HepG2 (cell line): ENCODE results near the gene ZNF217. TPM values are rescaled to one million over a fixed set of nuclear protein-coding genes. Genes with fewer than 3 reads are reported as not detected.

Source experiments
- ATAC-seq: fragments of 200-7000 bp; cut with Tn5 transposase; 3 replicates; pipeline ENCODE4 v1.9.1; 2020; ENCODE audit warnings: mild to moderate bottlenecking, moderate library complexity
- BruUV-seq: library from RNA; stranded (reverse); fragments of 400-500 nt; replicated peaks from 2 replicates; lab custom pipeline; 2021; lab: Mats Ljungman, UMichigan
- CTCF ChIA-PET: fragments of 300-600 bp; formaldehyde crosslinking; extraction: SDS; loops from one replicate; lab custom pipeline; 2021; ENCODE audit warnings: low total read pairs, inconsistent platforms, low intra/inter-chr PET ratio; lab: Yijun Ruan, JAX
- POLR2A ChIA-PET: fragments of 350-600 bp; sonication (Branson Sonifier 250); formaldehyde crosslinking; loops from one replicate; lab custom pipeline; 2020; ENCODE audit warnings: antibody characterized with exemption, inconsistent platforms; lab: Yijun Ruan, JAX
- DNase-seq: peaks from one replicate; pipeline ENCODE4 v3.0.0-alpha.2; 2015; ENCODE audit warnings: low spot score
- FAIRE-seq: peaks from 3 replicates; lab custom pipeline; 2011; peaks lifted over from hg19 to GRCh38; lab: Jason Lieb, UNC
- H2AFZ ChIP-seq: one replicate; pipeline ENCODE4 v1.6.1; 2011; ENCODE audit warnings: low read length, inconsistent platforms
- H3K27ac ChIP-seq: fragments of 300-600 bp; 3 replicates; pipeline ENCODE4 v1.8.0; 2011; ENCODE audit warnings: mixed run types, mild to moderate bottlenecking, mixed read lengths, low read length, inconsistent platforms; ENCODE audit not compliant: insufficient read depth; ENCODE audit errors: extremely low read length
- H3K27me3 ChIP-seq, 2 experiments: fragments of 200-600 bp in 1 of 2; 2 replicates in 1 of 2; 3 replicates in 1 of 2; pipeline versions ENCODE4 v1.6.0 to v1.8.0; 2011; ENCODE audit warnings: low read length in 2 of 2, mild to moderate bottlenecking in 2 of 2, moderate library complexity in 2 of 2, inconsistent platforms in 1 of 2; ENCODE audit not compliant: insufficient read depth in 2 of 2, control insufficient read depth in 1 of 2
- H3K36me3 ChIP-seq, 2 experiments: fragments of 200-600 bp in 1 of 2; replicated peaks in 1 of 2; 2 replicates in 1 of 2; 3 replicates in 1 of 2; pipeline versions ENCODE4 v1.5.1 to v1.8.0; 2011; ENCODE audit warnings: low read length in 2 of 2, inconsistent platforms in 1 of 2; ENCODE audit not compliant: insufficient read depth in 2 of 2, control insufficient read depth in 1 of 2
- H3K4me1 ChIP-seq: 2 replicates; pipeline ENCODE4 v1.5.1; 2012; ENCODE audit warnings: low read length, inconsistent platforms; ENCODE audit not compliant: insufficient read depth
- H3K4me2 ChIP-seq: 2 replicates; pipeline ENCODE4 v1.6.0; 2011; ENCODE audit warnings: low read depth, low read length, inconsistent platforms
- H3K4me3 ChIP-seq, 3 experiments: fragments of 200-600 bp in 1 of 3; sonication (generic), shearing (Covaris generic) in 1 of 3; replicated peaks in 1 of 3; 2 replicates each; pipeline ENCODE4 v1.5.1; 2011 to 2016; ENCODE audit warnings: low read length in 3 of 3, inconsistent platforms in 2 of 3, low read depth in 2 of 3, mild to moderate bottlenecking in 2 of 3, control low read depth in 1 of 3, mixed read lengths in 1 of 3; ENCODE audit not compliant: insufficient read depth in 1 of 3
- H3K79me2 ChIP-seq: one replicate; pipeline ENCODE4 v1.6.1; 2011; ENCODE audit warnings: low read length, inconsistent platforms; ENCODE audit not compliant: insufficient read depth
- H3K9ac ChIP-seq: 2 replicates; pipeline ENCODE4 v1.6.0; 2011; ENCODE audit warnings: mild to moderate bottlenecking, low read depth, low read length, inconsistent platforms; ENCODE audit not compliant: insufficient read depth
- H3K9me3 ChIP-seq: 2 replicates; pipeline ENCODE4 v1.5.1; 2012; ENCODE audit warnings: mild to moderate bottlenecking, low read length
- H4K20me1 ChIP-seq: 2 replicates; pipeline ENCODE4 v1.6.0; 2011; ENCODE audit warnings: inconsistent platforms, mild to moderate bottlenecking, low read length, moderate library complexity; ENCODE audit not compliant: insufficient read depth
- CBX5 ChIP-seq: sonication (generic); formaldehyde crosslinking; IDR thresholded peaks from 2 replicates; pipeline ENCODE4 v1.4.0; 2020; ENCODE audit warnings: missing genetic modification reagents, borderline replicate concordance
- ZBTB37 ChIP-seq: sonication (generic); formaldehyde crosslinking; IDR thresholded peaks from 2 replicates; pipeline ENCODE4 v1.4.0; 2020; ENCODE audit warnings: mild to moderate bottlenecking, missing genetic modification reagents
- ZNF674 ChIP-seq: sonication (generic); formaldehyde crosslinking; IDR thresholded peaks from 2 replicates; pipeline ENCODE4 v1.5.0; 2020; ENCODE audit warnings: low read depth, mild to moderate bottlenecking, missing genetic modification reagents
- whole genome bisulfite sequencing: methylation state at CpG from one replicate; pipeline ENCODE4 v1.1.6; 2017; ENCODE audit warnings: low lambda C conversion rate; 5-methylcytosine and 5-hydroxymethylcytosine counted together
- in situ Hi-C: cut with HindIII; loops from 2 replicates; pipeline ENCODE4 v1.10.0; 2017; ENCODE audit warnings: low pct_unique_long_range_greater_than_20kb; ENCODE audit not compliant: extremely low pct_ligation_motif_present
- intact Hi-C: fragments of 100-400 bp; cut with micrococcal nuclease; formaldehyde crosslinking; loops from one replicate; pipeline ENCODE4 v1.10.0; 2022; ENCODE audit not compliant: unreplicated experiment
- polyA plus RNA-seq, 8 experiments: library from polyadenylated mRNA; depleted of rRNA in 3 of 8; stranded (reverse) in 7 of 8; unstranded in 1 of 8; fragments of >200 nt; fragmentation: Illumina TruSeq in 4 of 8; extraction: Trizol in 4 of 8; gene quantifications; 2 replicates each; pipeline versions ENCODE4 v1.2.1 to v1.2.3, GENCODE V29; 2011 to 2016; ENCODE audit warnings: low read depth in 4 of 8, missing spikeins in 1 of 8, mixed read lengths in 1 of 8; ENCODE audit not compliant: insufficient read depth in 1 of 8
- total RNA-seq, 5 experiments: library from RNA; depleted of rRNA; stranded (reverse); fragments of >200 nt; fragmentation: Illumina TruSeq; extraction: Trizol; gene quantifications; 2 replicates each; pipeline ENCODE4 v1.2.3, GENCODE V29; 2016; ENCODE audit warnings: low read depth in 1 of 5
- TF ChIP-seq, protein P1 (sequence below): sonication (generic); formaldehyde crosslinking; IDR thresholded peaks from 2 replicates; pipeline ENCODE4 v1.5.1; 2020; ENCODE audit warnings: mild to moderate bottlenecking, moderate library complexity, missing genetic modification reagents
- TF ChIP-seq, protein P2 (sequence below), 2 experiments: sonication (generic) in 1 of 2; formaldehyde crosslinking in 1 of 2; IDR thresholded peaks; 2 replicates each; pipeline versions ENCODE4 v1.5.1 to v1.6.1; 2011 to 2020; ENCODE audit warnings: borderline replicate concordance in 1 of 2, low read depth in 1 of 2, low read length in 1 of 2, mild to moderate bottlenecking in 1 of 2, missing genetic modification reagents in 1 of 2, moderate library complexity in 1 of 2

The ZNF217 gene
- total and polyA plus RNA-seq, 2 of the 13 experiments (the other 11 are each of a cell fraction or from before 2014, with no cell fraction given): 22.3 to 29.8 TPM

- TF ChIP-seq, protein P1, sequence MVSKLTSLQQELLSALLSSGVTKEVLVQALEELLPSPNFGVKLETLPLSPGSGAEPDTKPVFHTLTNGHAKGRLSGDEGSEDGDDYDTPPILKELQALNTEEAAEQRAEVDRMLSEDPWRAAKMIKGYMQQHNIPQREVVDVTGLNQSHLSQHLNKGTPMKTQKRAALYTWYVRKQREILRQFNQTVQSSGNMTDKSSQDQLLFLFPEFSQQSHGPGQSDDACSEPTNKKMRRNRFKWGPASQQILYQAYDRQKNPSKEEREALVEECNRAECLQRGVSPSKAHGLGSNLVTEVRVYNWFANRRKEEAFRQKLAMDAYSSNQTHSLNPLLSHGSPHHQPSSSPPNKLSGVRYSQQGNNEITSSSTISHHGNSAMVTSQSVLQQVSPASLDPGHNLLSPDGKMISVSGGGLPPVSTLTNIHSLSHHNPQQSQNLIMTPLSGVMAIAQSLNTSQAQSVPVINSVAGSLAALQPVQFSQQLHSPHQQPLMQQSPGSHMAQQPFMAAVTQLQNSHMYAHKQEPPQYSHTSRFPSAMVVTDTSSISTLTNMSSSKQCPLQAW (CRISPR knock-in tag): peak; percentile 71; the same call in 1 of the 2 replicates
- TF ChIP-seq ZNF674 (CRISPR knock-in tag) (no peak), ZBTB37 (CRISPR knock-in tag) (no peak)
Observed at GRCh38 chr20:53547664-53548239, 45.9 kb downstream of the ZNF217 start (continued).

DNA sequence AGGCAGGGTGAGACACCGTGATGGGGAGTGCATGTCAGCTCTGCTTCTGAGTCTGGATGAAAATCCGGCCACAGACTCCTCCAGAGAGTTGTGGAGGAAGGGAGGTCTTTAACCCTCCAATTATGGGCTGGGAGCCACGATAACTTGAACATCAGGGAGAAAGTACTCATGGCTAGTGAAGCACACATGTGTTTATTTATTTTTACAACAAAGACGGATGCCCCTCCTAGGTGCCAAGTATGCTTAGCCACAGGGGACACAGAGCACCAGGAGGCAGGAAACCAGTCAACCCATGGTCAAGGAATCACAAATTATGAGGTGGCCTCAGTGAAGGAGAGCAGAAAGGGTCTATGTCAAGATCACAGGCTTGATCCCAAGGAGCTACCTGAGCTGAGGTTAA, 54.1 kb downstream of the ZNF217 start:
- in situ Hi-C loops: loop anchor here (25.0 kb wide), 2 partner anchors 327 to 802 kb away; no protein-coding TSS in a partner anchor
- Histone ChIP-seq H3K79me2 (no peaks in the 10 kb centered on the region), H3K27ac (no peak overlapping the region), H3K4me2 (no peak overlapping the region), H3K27me3 (peaks cover 0 to 7% of the 10 kb centered on the region in 2 experiments; a peak in 1 of 5 replicates), H3K9me3 (no peaks in the 10 kb centered on the region), H4K20me1 (no peaks in the 10 kb centered on the region), H2AFZ (no peak overlapping the region), H3K4me3 (no peak overlapping the region), H3K9ac (no peak overlapping the region), H3K36me3 (no peaks in the 10 kb centered on the region), H3K4me1 (no peaks in the 10 kb centered on the region)
- CTCF ChIA-PET: no interaction called here
- WGBS: 5% methylated on average over 4 of the region's 4 CpGs
- intact Hi-C loops: no loop called here
- TF ChIP-seq CBX5 (CRISPR knock-in tag): no peak
- TF ChIP-seq, protein P2, sequence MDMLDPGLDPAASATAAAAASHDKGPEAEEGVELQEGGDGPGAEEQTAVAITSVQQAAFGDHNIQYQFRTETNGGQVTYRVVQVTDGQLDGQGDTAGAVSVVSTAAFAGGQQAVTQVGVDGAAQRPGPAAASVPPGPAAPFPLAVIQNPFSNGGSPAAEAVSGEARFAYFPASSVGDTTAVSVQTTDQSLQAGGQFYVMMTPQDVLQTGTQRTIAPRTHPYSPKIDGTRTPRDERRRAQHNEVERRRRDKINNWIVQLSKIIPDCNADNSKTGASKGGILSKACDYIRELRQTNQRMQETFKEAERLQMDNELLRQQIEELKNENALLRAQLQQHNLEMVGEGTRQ (IDR thresholded peaks at IDR 0.05; ENCODE audit: low read depth, low read length): 0 out of 2 replicates have a peak, but pooled peaks have one; percentile 9
- TF ChIP-seq, protein P2 (CRISPR knock-in tag; IDR thresholded peaks at IDR 0.05; ENCODE audit: borderline replicate concordance): no peak
- no TSS peak for BruUV-seq
- DNase-seq (no peak), ATAC-seq (no peak), FAIRE-seq (no peak)
- POLR2A ChIA-PET: no interaction called here
